Activated naive CD8-positive, alpha-beta T cell treated with anti-CD3 and anti-CD28 coated beads, Interleukin-2, amount 50 U/mL, for 24 hours (primary cell): ENCODE measurements around the gene DUS2.

Source experiments
- ATAC-seq: fragments of 150-1000 bp; cut with Tn5 transposase; one replicate; pipeline ENCODE4 v1.10.0; 2021
- DNase-seq: peaks from one replicate; pipeline ENCODE4 v3.0.0; 2021
- H3K27ac Mint-ChIP-seq: one replicate; pipeline ENCODE4 v1.8.0; 2021; ENCODE audit warnings: mild to moderate bottlenecking, mixed read lengths
- H3K27me3 Mint-ChIP-seq: one replicate; pipeline ENCODE4 v1.8.0; 2021; ENCODE audit warnings: mixed read lengths
- H3K36me3 Mint-ChIP-seq: one replicate; pipeline ENCODE4 v1.8.0; 2021; ENCODE audit warnings: low read depth, mixed read lengths
- H3K4me1 Mint-ChIP-seq: one replicate; pipeline ENCODE4 v1.8.0; 2021; ENCODE audit warnings: mixed read lengths
- H3K4me3 Mint-ChIP-seq: one replicate; pipeline ENCODE4 v1.8.0; 2021; ENCODE audit warnings: mild to moderate bottlenecking, moderate library complexity, mixed read lengths
- H3K9me3 Mint-ChIP-seq: one replicate; pipeline ENCODE4 v1.8.0; 2021; ENCODE audit warnings: mixed read lengths

DUS2 gene

GRCh38 chr16:68073902-68074760 is 51.0 kb downstream of the DUS2 start:
- peaks cover 64% of the 10 kb centered on the region for H3K36me3 Mint-ChIP-seq
- H3K9me3 Mint-ChIP-seq: no peaks in the 10 kb centered on the region
- DNase-seq: no peak
- peak overlapping the region; percentile 49 for H3K4me3 Mint-ChIP-seq
- peak overlapping the region; percentile 81 for H3K27ac Mint-ChIP-seq
- peaks cover 84% of the 10 kb centered on the region for H3K4me1 Mint-ChIP-seq
- H3K27me3 Mint-ChIP-seq: no peaks in the 10 kb centered on the region
- no peak for ATAC-seq

GRCh38 chr16:68074850-68075555 is 51.9 kb downstream of the DUS2 start:
- H3K4me1 Mint-ChIP-seq: peaks cover 84% of the 10 kb centered on the region
- DNase-seq: peak; percentile 79
- H3K36me3 Mint-ChIP-seq: peaks cover 62% of the 10 kb centered on the region

GRCh38 chr16:68075980-68076379 is 52.9 kb downstream of the DUS2 start:
- H3K27ac Mint-ChIP-seq: peak overlapping the region; percentile 81
- no peaks in the 10 kb centered on the region for H3K27me3 Mint-ChIP-seq
- H3K4me3 Mint-ChIP-seq: no peak overlapping the region
- DNase-seq (no peak), ATAC-seq (no peak)
- peaks cover 84% of the 10 kb centered on the region for H3K4me1 Mint-ChIP-seq
- H3K36me3 Mint-ChIP-seq: peaks cover 55% of the 10 kb centered on the region
- no peaks in the 10 kb centered on the region for H3K9me3 Mint-ChIP-seq

More at GRCh38 chr16:68074850-68075555, 51.9 kb downstream of the DUS2 start:
- Mint-ChIP-seq H3K27ac (peak overlapping the region; percentile 81), H3K9me3 (no peaks in the 10 kb centered on the region), H3K4me3 (peak overlapping the region; percentile 49), H3K27me3 (no peaks in the 10 kb centered on the region)
- ATAC-seq: peak; percentile 74

GRCh38 chr16:68076560-68076959 is 53.5 kb downstream of the DUS2 start:
- no peak for ATAC-seq
- Mint-ChIP-seq H3K4me1 (peaks cover 84% of the 10 kb centered on the region), H3K4me3 (no peak overlapping the region), H3K9me3 (no peaks in the 10 kb centered on the region), H3K27me3 (no peaks in the 10 kb centered on the region), H3K27ac (no peak overlapping the region), H3K36me3 (peaks cover 52% of the 10 kb centered on the region)
- DNase-seq: no peak

GRCh38 chr16:68077866-68078700 is 55.0 kb downstream of the DUS2 start:
- Mint-ChIP-seq H3K4me3 (no peak overlapping the region), H3K36me3 (peaks cover 45% of the 10 kb centered on the region), H3K4me1 (peaks cover 87% of the 10 kb centered on the region), H3K27me3 (no peaks in the 10 kb centered on the region), H3K9me3 (no peaks in the 10 kb centered on the region), H3K27ac (peak overlapping the region; percentile 96)
- no peak for ATAC-seq
- DNase-seq: no peak

- Mint-ChIP-seq H3K27me3 (no peaks in the 10 kb centered on the region), H3K36me3 (peaks cover 42% of the 10 kb centered on the region), H3K4me3 (peak overlapping the region; percentile 64), H3K4me1 (peaks cover 90% of the 10 kb centered on the region), H3K27ac (peak overlapping the region; percentile 96), H3K9me3 (no peaks in the 10 kb centered on the region)
- ATAC-seq (no peak), DNase-seq (no peak)
Measured at GRCh38 chr16:68078701-68079375, 55.8 kb downstream of the DUS2 start.

- peaks cover 90% of the 10 kb centered on the region for H3K4me1 Mint-ChIP-seq
- ATAC-seq (no peak), DNase-seq (no peak)
- no peaks in the 10 kb centered on the region for H3K27me3 Mint-ChIP-seq
- H3K27ac Mint-ChIP-seq: peak overlapping the region; percentile 96
- H3K36me3 Mint-ChIP-seq: peaks cover 38% of the 10 kb centered on the region
- peak overlapping the region; percentile 64 for H3K4me3 Mint-ChIP-seq
- no peaks in the 10 kb centered on the region for H3K9me3 Mint-ChIP-seq
Measured at GRCh38 chr16:68079376-68079625, 56.2 kb downstream of the DUS2 start.

- peak; percentile 81 for DNase-seq
- peaks cover 88% of the 10 kb centered on the region for H3K4me1 Mint-ChIP-seq
- peak overlapping the region; percentile 96 for H3K27ac Mint-ChIP-seq
- peak overlapping the region; percentile 64 for H3K4me3 Mint-ChIP-seq
- ATAC-seq: peak; percentile 37
- no peaks in the 10 kb centered on the region for H3K9me3 Mint-ChIP-seq
- H3K36me3 Mint-ChIP-seq: peaks cover 34% of the 10 kb centered on the region
- H3K27me3 Mint-ChIP-seq: no peaks in the 10 kb centered on the region
Measured at GRCh38 chr16:68079626-68080344, 56.7 kb downstream of the DUS2 start.

GRCh38 chr16:68081861-68082628 is 59.0 kb downstream of the DUS2 start:
- H3K27ac Mint-ChIP-seq: peak overlapping the region; percentile 96
- no peaks in the 10 kb centered on the region for H3K27me3 Mint-ChIP-seq
- ATAC-seq (peak; percentile 22), DNase-seq (no peak)
- H3K4me1 Mint-ChIP-seq: peaks cover 73% of the 10 kb centered on the region
- no peaks in the 10 kb centered on the region for H3K9me3 Mint-ChIP-seq
- H3K36me3 Mint-ChIP-seq: peaks cover 20% of the 10 kb centered on the region
- peak overlapping the region; percentile 59 for H3K4me3 Mint-ChIP-seq

- no peak for ATAC-seq
- peaks cover 73% of the 10 kb centered on the region for H3K4me1 Mint-ChIP-seq
Measured at GRCh38 chr16:68082629-68083238, 59.6 kb downstream of the DUS2 start.

GRCh38 chr16:68083239-68083781 is 60.2 kb downstream of the DUS2 start:
- Mint-ChIP-seq H3K4me3 (no peak overlapping the region), H3K27ac (peak overlapping the region; percentile 96), H3K36me3 (peaks cover 12% of the 10 kb centered on the region), H3K27me3 (no peaks in the 10 kb centered on the region), H3K9me3 (no peaks in the 10 kb centered on the region), H3K4me1 (peaks cover 71% of the 10 kb centered on the region)
- no peak for ATAC-seq
- DNase-seq: no peak

More at GRCh38 chr16:68082629-68083238, 59.6 kb downstream of the DUS2 start:
- H3K4me3 Mint-ChIP-seq: no peak overlapping the region
- peak overlapping the region; percentile 96 for H3K27ac Mint-ChIP-seq
- no peak for DNase-seq
- no peaks in the 10 kb centered on the region for H3K27me3 Mint-ChIP-seq
- peaks cover 17% of the 10 kb centered on the region for H3K36me3 Mint-ChIP-seq
- no peaks in the 10 kb centered on the region for H3K9me3 Mint-ChIP-seq

GRCh38 chr16:68083861-68084503 is 60.9 kb downstream of the DUS2 start:
- ATAC-seq (no peak), DNase-seq (no peak)
- H3K27me3 Mint-ChIP-seq: no peaks in the 10 kb centered on the region
- no peaks in the 10 kb centered on the region for H3K9me3 Mint-ChIP-seq
- peak overlapping the region; percentile 96 for H3K27ac Mint-ChIP-seq
- H3K4me1 Mint-ChIP-seq: peaks cover 70% of the 10 kb centered on the region
- peak overlapping the region; percentile 81 for H3K4me3 Mint-ChIP-seq
- H3K36me3 Mint-ChIP-seq: peaks cover 10% of the 10 kb centered on the region
